HG03469 (cell line): ENCODE data around the gene SDHAF1.
"Not testable (repeated sequence)": the region's sequence is repeated elsewhere in the genome, so short reads cannot be mapped to it uniquely, and the experiment has no call there.

Source experiments
- ATAC-seq: cut with Tn5 transposase; IDR thresholded peaks from one replicate; pipeline ENCODE4 v1.9.1; 2021; ENCODE audit warnings: mild to moderate bottlenecking, moderate library complexity, moderate number of reproducible peaks; ENCODE audit not compliant: unreplicated experiment

The SDHAF1 gene, protein sequence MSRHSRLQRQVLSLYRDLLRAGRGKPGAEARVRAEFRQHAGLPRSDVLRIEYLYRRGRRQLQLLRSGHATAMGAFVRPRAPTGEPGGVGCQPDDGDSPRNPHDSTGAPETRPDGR

GRCh38 chr19:35995048-35995993, at the start of gene SDHAF1:
Gene SDHAF1, plus strand, starts transcription at chr19:35995188. Its CDS starts 87 bp downstream, at chr19:35995275.
- ATAC-seq, result peak; percentile 61

- no peak for ATAC-seq
Measured at GRCh38 chr19:35946203-35946602, 48.8 kb upstream of the SDHAF1 start.

DNA sequence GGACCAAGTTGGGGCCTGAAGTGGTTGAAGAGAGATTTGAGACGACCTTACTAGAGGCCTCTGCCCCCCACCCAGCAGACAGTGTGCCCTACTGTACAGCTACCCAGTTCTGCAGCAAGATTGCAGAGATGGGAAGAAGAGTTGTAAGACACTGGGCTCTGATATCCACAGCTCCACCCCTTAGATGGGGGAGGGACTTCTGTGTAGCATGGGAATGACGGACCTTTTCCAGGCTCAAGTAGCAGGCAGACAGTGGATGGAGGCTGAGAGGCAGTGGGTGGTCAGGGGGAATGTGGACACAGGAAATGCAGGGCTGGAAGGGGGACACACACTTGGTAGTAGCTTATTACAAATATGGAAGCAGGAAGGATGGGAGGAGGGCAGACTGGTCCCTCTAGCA, 45.9 kb upstream of the SDHAF1 start:
- no peak for ATAC-seq

DNA sequence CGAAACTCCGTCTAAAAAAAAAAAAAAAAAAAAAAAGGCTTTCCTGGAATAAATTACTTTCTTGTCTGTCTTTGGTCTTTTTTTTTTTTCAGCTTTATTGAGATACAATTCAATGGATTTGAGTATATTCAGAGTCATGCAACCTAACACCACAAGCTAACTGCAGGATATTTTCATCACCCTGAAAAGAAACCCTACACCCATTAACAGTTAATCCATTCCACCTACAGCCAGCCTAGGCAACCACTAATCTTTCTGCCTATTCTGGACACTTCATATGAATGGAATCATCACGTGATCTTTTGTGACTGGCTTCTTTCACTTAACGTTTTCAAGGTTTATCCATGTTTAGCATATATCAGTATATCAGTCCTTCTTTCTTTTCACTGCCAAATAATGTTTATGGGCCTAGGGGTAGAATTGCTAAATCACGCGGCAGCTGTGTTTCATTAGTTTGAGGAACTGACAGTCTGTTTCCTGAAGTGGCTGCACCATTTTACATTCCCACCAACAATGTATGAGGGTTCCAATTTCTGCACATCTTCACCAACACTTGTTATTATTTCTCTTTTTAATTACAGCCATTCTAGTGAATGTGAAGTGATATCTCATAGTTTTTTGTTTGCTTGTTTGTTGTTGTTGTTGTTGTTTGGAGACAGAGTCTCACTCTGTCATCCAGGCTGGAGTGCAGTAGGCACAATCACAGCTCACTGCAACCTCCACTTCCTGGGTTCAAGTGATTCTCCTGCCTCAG, 38.9 kb upstream of the SDHAF1 start:
- no peak for ATAC-seq

DNA sequence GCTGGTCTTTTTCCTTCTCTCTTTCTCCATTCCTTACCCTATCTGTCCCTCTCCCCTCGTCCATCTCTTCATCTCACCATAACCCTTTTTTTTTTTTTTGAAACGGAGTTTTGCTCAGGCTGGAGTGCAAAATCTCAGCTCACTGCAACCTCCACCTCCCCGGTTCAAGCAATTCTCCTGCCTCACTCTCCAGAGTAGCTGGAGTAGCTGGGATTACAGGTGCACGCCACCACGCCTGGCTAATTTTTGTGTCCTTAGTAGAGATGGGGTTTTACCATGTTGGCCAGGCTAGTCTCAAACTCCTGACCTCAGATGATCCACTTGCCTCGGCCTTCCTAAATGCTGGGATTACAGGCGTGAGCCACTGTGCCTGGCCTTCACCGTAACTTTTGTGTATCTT, 37.6 kb upstream of the SDHAF1 start:
- not testable (repeated sequence) for ATAC-seq

GRCh38 chr19:35958660-35959039, 36.3 kb upstream of the SDHAF1 start:
- no peak for ATAC-seq

DNA sequence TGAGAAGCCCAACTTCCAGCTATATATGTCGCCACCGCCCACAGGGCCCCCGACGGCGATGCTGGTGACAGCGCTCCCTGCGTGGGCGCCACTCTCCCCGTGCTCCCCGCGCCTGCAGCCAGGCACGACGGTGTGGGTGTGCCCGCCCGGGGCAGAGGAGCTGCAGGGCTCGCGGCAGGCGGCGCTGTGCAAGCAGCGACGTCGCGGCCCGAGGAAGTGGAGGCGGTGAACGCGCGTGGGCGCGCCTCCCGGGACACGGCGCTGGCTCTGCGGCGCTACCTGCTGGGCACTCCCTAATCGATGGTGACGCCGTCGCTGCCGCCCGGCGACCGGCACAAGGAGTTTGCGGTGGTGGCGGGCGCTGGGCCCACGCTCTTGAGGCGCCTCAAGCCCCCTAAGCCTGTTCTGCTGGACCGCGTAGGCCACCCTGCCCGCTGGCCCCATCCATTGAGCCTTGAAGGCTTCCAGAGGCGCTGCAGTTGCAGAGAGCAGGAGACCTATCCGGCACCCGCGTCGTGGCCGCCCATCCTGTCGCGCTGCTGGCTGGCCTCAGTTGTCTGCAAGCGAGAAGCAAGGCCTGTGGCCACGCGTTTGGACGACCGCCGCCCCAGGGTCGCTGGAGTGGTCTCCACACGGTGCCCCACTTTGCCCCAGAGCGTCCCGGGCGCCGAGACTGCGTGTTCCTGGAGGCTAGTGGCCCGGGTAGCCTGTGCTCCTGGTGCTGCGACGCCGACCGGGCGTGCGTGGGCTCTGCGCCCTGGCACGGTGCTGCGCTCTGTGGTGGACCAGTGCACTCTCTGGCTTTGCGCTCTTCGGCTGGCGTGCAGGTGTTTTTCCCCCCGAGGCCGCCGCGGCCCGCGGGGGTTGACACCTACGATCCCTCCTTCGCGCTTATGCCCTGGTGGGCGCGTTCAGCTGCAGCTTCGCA, 35.7 kb upstream of the SDHAF1 start:
- no peak for ATAC-seq

GRCh38 chr19:35959968-35960320, 35.0 kb upstream of the SDHAF1 start:
- no peak for ATAC-seq

DNA sequence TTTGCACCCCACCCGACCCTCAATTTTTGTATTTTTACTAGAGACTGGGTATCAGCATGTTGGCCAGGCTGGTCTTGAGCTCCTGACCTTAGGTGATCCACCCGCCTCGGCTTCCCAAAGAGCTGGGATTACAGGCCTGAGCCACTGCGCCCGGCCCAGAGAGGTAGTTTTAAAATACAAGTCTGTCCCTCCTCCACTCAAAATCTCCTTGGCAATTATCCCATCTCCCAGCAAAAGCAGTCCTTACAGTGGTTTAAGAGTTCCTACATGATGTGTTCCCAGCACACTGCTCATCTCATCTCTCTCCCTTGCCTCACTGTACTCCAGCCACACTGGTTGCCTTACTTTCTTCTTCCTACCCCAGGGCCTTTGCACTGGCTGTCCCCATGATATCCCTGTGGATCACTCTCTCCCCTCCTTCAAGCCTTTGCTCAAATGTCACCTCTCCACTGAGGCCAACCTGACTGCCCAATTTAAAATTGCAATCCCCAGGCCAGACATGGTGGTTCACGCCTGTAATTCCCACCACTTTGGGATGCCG, 34.5 kb upstream of the SDHAF1 start:
- ATAC-seq, result no peak

- no peak for ATAC-seq
Measured at GRCh38 chr19:35963514-35963913, 31.5 kb upstream of the SDHAF1 start.

GRCh38 chr19:35966771-35967170, 28.2 kb upstream of the SDHAF1 start:
- ATAC-seq, result no peak

DNA sequence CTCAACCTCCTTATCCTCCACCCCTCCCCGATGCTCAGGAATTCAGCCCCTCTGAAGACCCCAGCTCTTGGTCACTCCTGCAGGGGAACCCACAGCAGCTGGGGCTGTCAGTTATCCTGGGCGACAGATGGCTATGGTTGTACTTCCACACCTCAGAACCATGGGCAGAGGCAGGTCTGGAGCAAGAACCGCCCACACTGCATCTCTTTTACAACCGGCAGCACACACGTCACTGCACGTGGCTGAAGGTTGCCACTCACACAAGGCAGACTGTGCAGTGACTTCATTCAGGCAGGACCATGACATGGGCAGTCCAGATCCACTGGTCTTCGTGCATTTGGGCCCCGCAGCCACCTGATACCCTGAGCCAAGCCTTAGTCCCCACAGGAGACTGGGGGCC, 21.5 kb upstream of the SDHAF1 start:
- no peak for ATAC-seq

DNA sequence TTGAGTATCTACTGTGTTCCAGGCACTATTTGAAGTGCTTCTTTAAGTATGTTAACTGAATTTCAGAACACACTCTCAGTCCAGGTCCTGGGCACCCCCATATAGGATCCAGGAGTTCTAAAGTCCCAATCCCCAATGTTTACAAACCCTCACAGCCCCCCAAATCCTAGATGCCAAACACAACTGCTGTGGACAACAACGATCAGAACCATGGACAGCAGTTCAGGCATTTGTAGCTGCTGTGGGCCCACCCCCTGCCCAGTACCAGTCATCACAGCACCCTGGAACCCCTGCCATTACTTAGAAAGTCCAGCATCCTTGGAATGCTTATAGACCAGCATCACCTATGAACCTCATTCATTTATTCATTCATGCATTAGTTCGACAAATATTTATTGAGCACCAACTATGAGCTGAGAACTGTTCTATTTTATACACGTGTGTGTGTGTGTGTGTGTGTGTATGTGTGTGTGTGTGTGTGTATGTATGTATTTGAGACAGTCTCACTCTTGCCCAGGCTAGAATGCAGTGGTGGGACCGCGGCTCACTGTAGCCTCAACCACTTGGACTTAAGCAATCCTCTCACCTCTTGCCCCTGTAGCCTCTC, 19.3 kb upstream of the SDHAF1 start:
- ATAC-seq, result no peak

DNA sequence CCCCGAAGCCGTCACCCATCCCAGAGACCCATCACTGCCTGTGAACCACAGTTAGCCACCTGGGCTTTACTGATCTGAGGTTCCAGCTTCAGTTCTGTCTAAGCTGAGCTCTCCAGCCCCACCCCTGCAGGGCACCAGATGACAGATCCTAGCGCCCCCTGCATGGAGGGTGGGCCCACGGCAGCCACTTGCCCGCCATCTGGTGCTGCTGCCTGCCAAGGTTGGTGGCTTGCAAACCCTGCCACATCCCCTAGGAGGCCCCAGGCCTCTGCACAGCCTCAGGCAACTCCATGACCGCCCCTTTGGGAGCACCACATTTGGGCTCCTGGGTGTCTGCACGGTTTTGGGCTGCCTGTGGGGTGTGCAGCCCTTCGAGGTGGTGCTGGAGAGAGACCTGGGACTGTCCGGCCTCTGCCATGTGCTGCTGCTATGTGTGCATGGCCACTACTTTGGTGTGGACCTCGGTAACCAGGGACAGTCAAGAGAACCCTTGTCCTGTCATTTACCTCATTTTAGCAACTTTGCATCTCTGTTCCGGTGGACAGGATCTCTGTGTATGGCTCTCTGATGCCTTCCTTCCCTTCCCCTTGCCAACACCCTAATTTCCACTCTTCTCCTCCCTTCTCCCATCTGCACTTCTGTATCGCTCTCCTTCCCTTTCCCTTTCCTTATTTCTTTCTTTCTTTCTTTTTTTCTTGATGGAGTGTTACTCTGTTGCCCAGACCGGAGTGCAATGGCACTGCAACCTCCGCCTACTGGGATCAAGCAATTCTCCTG, 17.4 kb upstream of the SDHAF1 start:
- ATAC-seq, result no peak

DNA sequence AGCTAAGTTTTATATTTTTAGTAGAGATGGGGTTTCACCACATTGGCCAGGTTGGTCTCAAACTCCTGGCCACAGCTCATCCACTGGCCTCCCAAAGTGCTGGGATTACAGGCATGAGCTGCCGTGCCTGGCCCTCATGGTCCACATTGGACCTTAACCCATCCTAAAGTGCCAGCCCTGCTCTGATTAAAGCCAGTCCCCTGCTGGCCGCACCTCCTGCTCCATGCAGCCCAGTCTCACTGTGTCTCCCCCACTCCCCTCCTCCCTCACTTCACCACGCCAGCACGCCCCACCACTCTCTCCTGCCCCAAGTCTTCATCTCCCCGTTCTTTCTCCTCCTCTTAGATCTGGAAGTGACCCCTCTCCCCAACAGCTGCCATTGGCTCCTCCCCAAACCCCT, 16.7 kb upstream of the SDHAF1 start:
- ATAC-seq, result no peak

DNA sequence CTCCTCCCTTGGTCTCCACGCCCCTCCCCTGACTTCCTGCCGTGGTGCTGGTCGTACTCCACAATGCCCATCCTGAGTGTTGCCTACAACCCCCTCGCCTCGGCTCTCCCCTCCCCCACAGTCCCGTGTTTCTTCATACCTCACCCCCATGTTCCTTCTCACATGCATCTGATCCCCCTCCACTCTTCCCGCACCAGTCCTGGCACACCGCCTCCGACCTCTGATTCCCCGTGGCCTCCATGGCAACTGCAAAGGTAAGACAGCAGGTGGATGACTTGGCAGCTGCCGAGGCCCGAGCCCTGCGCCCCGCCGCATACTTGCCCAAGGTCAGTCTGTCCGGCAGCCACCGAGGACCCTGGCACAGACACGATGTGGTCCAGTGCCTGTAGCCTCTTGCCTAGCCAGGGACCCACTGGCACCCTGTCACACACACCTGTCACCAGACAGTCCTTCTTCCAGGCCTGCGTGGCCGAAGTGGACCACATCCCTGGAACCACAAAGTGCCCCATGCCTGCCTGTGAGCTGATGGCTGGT, 16.1 kb upstream of the SDHAF1 start:
- no peak for ATAC-seq

- ATAC-seq, result not testable (repeated sequence)
Measured at GRCh38 chr19:35980997-35981396, 14.0 kb upstream of the SDHAF1 start.

GRCh38 chr19:35983177-35983576, 11.8 kb upstream of the SDHAF1 start:
- no peak for ATAC-seq

DNA sequence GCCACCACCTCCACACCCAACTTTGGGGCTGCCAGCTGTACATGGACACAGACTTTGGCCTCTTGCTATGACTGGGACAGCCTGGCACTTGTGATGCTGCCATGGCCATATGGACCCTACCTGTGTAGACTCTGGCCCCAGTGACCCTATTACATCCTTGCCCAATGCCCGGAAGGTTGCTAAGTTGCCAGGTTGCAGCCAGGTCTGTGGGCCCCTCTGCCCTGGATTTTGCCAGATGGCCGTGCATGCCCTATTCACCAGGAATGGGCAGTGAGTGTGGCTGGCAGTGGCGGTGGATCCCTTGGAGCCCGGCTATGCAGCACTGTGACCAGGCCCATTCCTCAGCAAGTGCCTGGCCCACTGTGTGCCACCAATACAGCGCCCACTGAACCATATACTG, 8.9 kb upstream of the SDHAF1 start:
- no peak for ATAC-seq
